CD4-positive, CD25-positive, alpha-beta regulatory T cell (primary cell): Measurements from ENCODE around the gene RAPGEF4. TPM values are rescaled to one million over a fixed set of nuclear protein-coding genes. Genes with fewer than 3 reads are reported as not detected.

Experiments
- ATAC-seq, 2 donors: fragments of 150-1000 bp; cut with Tn5 transposase; one replicate each; pipeline ENCODE4 v1.10.0; 2021; ENCODE audit warnings: low read depth in 2 of 2, moderate number of reproducible peaks in 2 of 2, moderate library complexity in 1 of 2
- DNase-seq, 3 donors: peaks; one replicate each; pipeline versions ENCODE4 v3.0.0 to v3.0.0-alpha.2; 2012 to 2022; ENCODE audit warnings: mixed read lengths in 1 of 3
- H3K27ac ChIP-seq: one replicate; pipeline ENCODE4 v1.7.0; 2013; ENCODE audit warnings: mild to moderate bottlenecking, low read length; ENCODE audit not compliant: insufficient read depth, poor library complexity, severe bottlenecking
- H3K27me3 ChIP-seq: one replicate; pipeline ENCODE4 v1.7.0; 2013; ENCODE audit warnings: low read length; ENCODE audit not compliant: control insufficient read depth, insufficient read depth
- H3K36me3 ChIP-seq: one replicate; pipeline ENCODE4 v1.7.0; 2013; ENCODE audit warnings: mild to moderate bottlenecking, low read length, moderate library complexity; ENCODE audit not compliant: control insufficient read depth, insufficient read depth
- H3K4me1 ChIP-seq: 2 replicates; pipeline ENCODE4 v1.7.0; 2013; ENCODE audit warnings: mild to moderate bottlenecking, low read length; ENCODE audit not compliant: insufficient read depth, control insufficient read depth, poor library complexity, severe bottlenecking
- H3K4me3 ChIP-seq: one replicate; pipeline ENCODE4 v1.7.0; 2013; ENCODE audit warnings: low read depth, mild to moderate bottlenecking, low read length, moderate library complexity
- H3K9me3 ChIP-seq, 2 experiments: 1 replicate in 1 of 2; 2 replicates in 1 of 2; pipeline ENCODE4 v1.7.0; 2013; ENCODE audit warnings: low read length in 2 of 2, mild to moderate bottlenecking in 1 of 2, moderate library complexity in 1 of 2; ENCODE audit not compliant: control insufficient read depth in 2 of 2
- H3K27ac Mint-ChIP-seq, 3 donors: one replicate each; pipeline ENCODE4 v1.8.0; 2020 to 2022; ENCODE audit warnings: mild to moderate bottlenecking in 3 of 3, mixed read lengths in 3 of 3, moderate library complexity in 2 of 3
- H3K27me3 Mint-ChIP-seq: one replicate; pipeline ENCODE4 v1.8.0; 2022; ENCODE audit warnings: mild to moderate bottlenecking, mixed read lengths
- H3K36me3 Mint-ChIP-seq: one replicate; pipeline ENCODE4 v1.8.0; 2020; ENCODE audit warnings: mixed read lengths
- H3K4me1 Mint-ChIP-seq, 4 donors: one replicate each; pipeline ENCODE4 v1.8.0; 2020 to 2022; ENCODE audit warnings: mixed read lengths in 4 of 4, mild to moderate bottlenecking in 1 of 4
- H3K4me3 Mint-ChIP-seq, 4 donors: one replicate each; pipeline ENCODE4 v1.8.0; 2020 to 2022; ENCODE audit warnings: mild to moderate bottlenecking in 4 of 4, mixed read lengths in 4 of 4, moderate library complexity in 3 of 4
- H3K9me3 Mint-ChIP-seq, 7 donors: one replicate each; pipeline ENCODE4 v1.8.0; 2020 to 2022; ENCODE audit warnings: mixed read lengths in 7 of 7, mild to moderate bottlenecking in 3 of 7, moderate library complexity in 2 of 7
- polyA plus RNA-seq, 4 donors: library from polyadenylated mRNA; unstranded; fragments of 300-500 nt; fragmentation: Illumina TruSeq; gene quantifications; one replicate each; pipeline ENCODE4 v1.2.3, GENCODE V29; 2021
- total RNA-seq: library from RNA; stranded (reverse); gene quantifications from one replicate; pipeline ENCODE4 v1.2.3, GENCODE V29; 2022

Gene RAPGEF4
- total RNA-seq (1.4 TPM), polyA plus RNA-seq (not detected)

GRCh38 chr2:172735582-172736423 is at the start of gene RAPGEF4:
TSS of gene RAPGEF4 (plus strand) at chr2:172735845. CDS start at chr2:172735984, 139 bp downstream.
- H3K4me1 ChIP-seq: peaks cover 6% of the 10 kb centered on the region
- H3K4me3 ChIP-seq: no peak within 1 kb of the TSS
- ATAC-seq (no peak), DNase-seq (no peak)
- peaks cover 60% of the 10 kb centered on the region for H3K27me3 Mint-ChIP-seq
- H3K36me3 Mint-ChIP-seq: peaks cover 5% of the 10 kb centered on the region
- no peak within 1 kb of the TSS for H3K27ac ChIP-seq
- peak within 1 kb of the TSS in 1 of 3 donors; percentile 2 for H3K27ac Mint-ChIP-seq
- no peaks in the 10 kb centered on the region for H3K36me3 ChIP-seq
- peaks cover 0 to 14% (median 1%) of the 10 kb centered on the region in 4 donors for H3K4me1 Mint-ChIP-seq
- peaks cover 0 to 4% (median 0%) of the 10 kb centered on the region in 7 donors for H3K9me3 Mint-ChIP-seq
- no peaks in the 10 kb centered on the region for H3K9me3 ChIP-seq
- H3K4me3 Mint-ChIP-seq: peak within 1 kb of the TSS; percentile 47 to 67 (median 66)
- H3K27me3 ChIP-seq: peaks cover 44% of the 10 kb centered on the region

DNA sequence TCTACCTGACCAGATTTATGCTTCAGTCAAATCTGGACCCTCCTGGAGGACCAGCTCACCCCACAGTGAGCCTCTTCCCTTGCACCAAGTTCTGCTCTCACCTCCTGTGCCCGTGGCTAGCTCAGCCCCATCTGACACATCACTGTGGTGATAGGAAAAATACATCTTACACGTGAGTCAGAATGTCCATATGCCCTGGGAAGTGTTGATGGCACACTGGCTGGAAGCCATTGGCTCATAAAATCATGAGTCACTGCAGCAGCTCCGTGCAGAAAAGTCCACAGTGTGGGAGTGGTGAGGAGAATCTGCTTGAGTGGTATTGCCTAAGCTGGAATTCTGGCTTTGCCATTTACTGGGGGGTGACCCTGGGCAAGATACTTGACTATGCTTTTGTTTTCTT is 42.6 kb upstream of the RAPGEF4 start:
- peak overlapping the region in 2 of 3 donors; percentile 78 to 92 for H3K27ac Mint-ChIP-seq
- Histone ChIP-seq H3K27me3 (peaks cover 3% of the 10 kb centered on the region), H3K36me3 (no peaks in the 10 kb centered on the region), H3K27ac (no peak overlapping the region), H3K9me3 (no peaks in the 10 kb centered on the region), H3K4me3 (no peak overlapping the region), H3K4me1 (no peaks in the 10 kb centered on the region)
- peak overlapping the region in 3 of 4 donors; percentile 1 to 76 (median 46) for H3K4me3 Mint-ChIP-seq
- ATAC-seq: peak; percentile 35 to 51
- peaks cover 3% of the 10 kb centered on the region for H3K36me3 Mint-ChIP-seq
- peaks cover under 1% of the 10 kb centered on the region for H3K27me3 Mint-ChIP-seq
- H3K4me1 Mint-ChIP-seq: peaks cover 6 to 36% (median 18%) of the 10 kb centered on the region in 4 donors
- peaks cover 0 to 5% (median 2%) of the 10 kb centered on the region in 7 donors for H3K9me3 Mint-ChIP-seq
- DNase-seq: peak in 1 of 3 donors; percentile 12

GRCh38 chr2:172693529-172694455 is 41.9 kb upstream of the RAPGEF4 start:
- Mint-ChIP-seq H3K4me1 (peaks cover 6 to 37% (median 20%) of the 10 kb centered on the region in 4 donors), H3K9me3 (peaks cover 0 to 2% (median 0%) of the 10 kb centered on the region in 7 donors), H3K36me3 (no peaks in the 10 kb centered on the region), H3K27ac (peak overlapping the region in 2 of 3 donors; percentile 78 to 92), H3K4me3 (peak overlapping the region in 3 of 4 donors; percentile 1 to 76 (median 71)), H3K27me3 (peaks cover 6% of the 10 kb centered on the region)
- Histone ChIP-seq H3K4me3 (peak overlapping the region; percentile 29), H3K36me3 (no peaks in the 10 kb centered on the region), H3K27ac (no peak overlapping the region), H3K4me1 (no peaks in the 10 kb centered on the region), H3K27me3 (peaks cover 3% of the 10 kb centered on the region), H3K9me3 (no peaks in the 10 kb centered on the region)
- DNase-seq: peak in 1 of 3 donors; percentile 54
- peak; percentile 12 to 19 for ATAC-seq

GRCh38 chr2:172697296-172697695 is 38.3 kb upstream of the RAPGEF4 start:
- no peak for ATAC-seq
- Mint-ChIP-seq H3K36me3 (no peaks in the 10 kb centered on the region), H3K9me3 (peaks cover 0 to 2% (median 0%) of the 10 kb centered on the region in 7 donors), H3K4me3 (no peak overlapping the region), H3K4me1 (peaks cover 0 to 30% (median 16%) of the 10 kb centered on the region in 4 donors), H3K27me3 (peaks cover 16% of the 10 kb centered on the region), H3K27ac (no peak overlapping the region)
- no peak for DNase-seq
- Histone ChIP-seq H3K27me3 (peaks cover 3% of the 10 kb centered on the region), H3K4me3 (no peak overlapping the region), H3K9me3 (no peaks in the 10 kb centered on the region), H3K36me3 (no peaks in the 10 kb centered on the region), H3K4me1 (no peaks in the 10 kb centered on the region), H3K27ac (no peak overlapping the region)

DNA sequence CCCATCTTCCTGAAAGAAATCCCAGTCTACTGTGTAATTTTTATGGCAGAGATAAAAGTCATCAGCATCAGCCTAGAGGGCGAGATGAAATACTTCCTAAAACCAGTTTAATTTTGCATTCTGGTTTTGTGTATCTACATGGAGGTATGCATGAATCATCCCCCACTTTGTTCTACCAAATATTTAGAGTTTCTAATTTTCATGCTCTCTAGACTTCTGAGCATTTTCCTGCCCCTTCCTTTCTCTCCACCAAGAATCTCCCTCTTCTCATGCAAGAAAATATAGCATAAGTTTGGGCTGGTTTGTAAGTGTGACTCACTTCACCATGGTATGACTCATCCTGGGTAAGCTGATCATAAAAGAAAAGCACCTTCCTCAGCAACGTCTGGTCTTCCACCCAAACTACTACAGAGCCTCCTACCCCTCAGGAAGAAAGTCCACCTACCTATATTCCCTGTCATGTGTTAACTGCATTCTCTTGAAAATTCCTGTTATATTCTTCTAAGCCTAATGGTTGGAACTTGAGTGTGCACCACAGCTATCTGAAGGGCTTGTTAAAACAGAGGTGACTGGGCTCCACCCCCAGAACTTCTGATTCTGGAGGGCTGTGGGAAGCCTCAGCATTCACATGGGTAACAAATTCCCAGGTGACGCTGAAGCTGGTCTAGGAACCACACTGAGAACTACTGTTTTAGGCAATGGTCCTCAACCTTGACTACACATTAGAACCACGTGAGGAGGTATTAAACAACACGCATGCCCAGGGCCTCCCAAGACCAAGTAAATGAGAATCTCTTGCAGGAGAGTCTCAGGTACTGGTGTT is 37.4 kb upstream of the RAPGEF4 start:
- ATAC-seq: peak; percentile 80 to 83
- peaks cover 0 to 20% (median 12%) of the 10 kb centered on the region in 4 donors for H3K4me1 Mint-ChIP-seq

GRCh38 chr2:172701250-172701649 is 34.4 kb upstream of the RAPGEF4 start:
- Histone ChIP-seq H3K36me3 (no peaks in the 10 kb centered on the region), H3K27ac (no peak overlapping the region), H3K27me3 (no peaks in the 10 kb centered on the region), H3K9me3 (no peaks in the 10 kb centered on the region), H3K4me1 (no peaks in the 10 kb centered on the region), H3K4me3 (no peak overlapping the region)
- ATAC-seq (no peak), DNase-seq (no peak)
- Mint-ChIP-seq H3K4me3 (no peak overlapping the region), H3K27me3 (peaks cover 25% of the 10 kb centered on the region), H3K27ac (no peak overlapping the region), H3K9me3 (peaks cover 0 to 2% (median 0%) of the 10 kb centered on the region in 7 donors), H3K36me3 (no peaks in the 10 kb centered on the region), H3K4me1 (peaks cover 0 to 12% (median 5%) of the 10 kb centered on the region in 4 donors)

More for the DNA sequence above, 37.4 kb upstream of the RAPGEF4 start:
- Histone ChIP-seq H3K4me1 (no peaks in the 10 kb centered on the region), H3K27ac (no peak overlapping the region), H3K36me3 (no peaks in the 10 kb centered on the region), H3K27me3 (peaks cover 3% of the 10 kb centered on the region), H3K9me3 (no peaks in the 10 kb centered on the region), H3K4me3 (no peak overlapping the region)
- H3K36me3 Mint-ChIP-seq: no peaks in the 10 kb centered on the region
- peak in 1 of 3 donors; percentile 56 for DNase-seq
- H3K27ac Mint-ChIP-seq: no peak overlapping the region
- peak overlapping the region in 1 of 4 donors; percentile 28 for H3K4me3 Mint-ChIP-seq
- H3K9me3 Mint-ChIP-seq: peaks cover 0 to 2% (median 0%) of the 10 kb centered on the region in 7 donors
- peaks cover 16% of the 10 kb centered on the region for H3K27me3 Mint-ChIP-seq

DNA sequence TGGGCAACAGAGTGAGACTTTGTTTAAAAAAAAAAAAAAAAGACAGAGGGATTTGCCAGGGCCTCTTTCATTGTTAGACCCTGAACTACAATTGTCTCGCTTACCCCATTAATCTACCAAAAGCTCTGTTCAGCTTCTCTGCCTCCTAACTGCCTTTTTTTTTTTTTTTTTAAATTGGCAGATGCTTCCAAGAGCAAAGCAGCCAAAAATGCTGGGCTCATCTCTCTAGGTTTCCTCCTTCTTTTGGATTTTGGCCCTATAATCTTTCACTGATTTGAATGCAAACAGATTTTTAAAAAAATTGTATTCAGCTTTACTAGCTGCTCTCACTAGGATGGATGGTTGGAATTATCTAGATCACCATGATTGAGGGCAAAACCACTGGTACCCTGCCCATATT is 33.2 kb upstream of the RAPGEF4 start:
- no peak overlapping the region for H3K4me3 ChIP-seq
- Mint-ChIP-seq H3K4me3 (no peak overlapping the region), H3K27me3 (peaks cover 25% of the 10 kb centered on the region), H3K36me3 (no peaks in the 10 kb centered on the region), H3K4me1 (peaks cover 0 to 12% (median 5%) of the 10 kb centered on the region in 4 donors), H3K9me3 (peaks cover 0 to 2% (median 0%) of the 10 kb centered on the region in 7 donors), H3K27ac (no peak overlapping the region)
- no peaks in the 10 kb centered on the region for H3K36me3 ChIP-seq
- no peaks in the 10 kb centered on the region for H3K4me1 ChIP-seq
- ATAC-seq (no peak), DNase-seq (no peak)
- no peaks in the 10 kb centered on the region for H3K9me3 ChIP-seq
- no peaks in the 10 kb centered on the region for H3K27me3 ChIP-seq
- H3K27ac ChIP-seq: no peak overlapping the region
